Osteoblast (primary cell): ENCODE data around the gene C17orf50. TPM values are rescaled to one million over a fixed set of nuclear protein-coding genes. Genes with fewer than 3 reads are reported as not detected.

Source experiments
- DNase-seq: peaks from one replicate; pipeline ENCODE4 v3.0.0; 2011; ENCODE audit warnings: low spot score, mixed read lengths; ENCODE audit not compliant: insufficient read length; ENCODE audit errors: missing footprints
- H2AFZ ChIP-seq: 2 replicates; pipeline ENCODE4 v1.6.0; 2011; ENCODE audit warnings: mild to moderate bottlenecking, low read length
- H3K27ac ChIP-seq: 2 replicates; pipeline ENCODE4 v1.5.1; 2011; ENCODE audit warnings: mild to moderate bottlenecking, low read depth, low read length, moderate library complexity
- H3K27me3 ChIP-seq: 2 replicates; pipeline ENCODE4 v1.6.0; 2012; ENCODE audit warnings: mild to moderate bottlenecking, control low read depth, inconsistent platforms, low read length, moderate library complexity; ENCODE audit not compliant: insufficient read depth
- H3K36me3 ChIP-seq: 2 replicates; pipeline ENCODE4 v1.5.1; 2011; ENCODE audit warnings: mild to moderate bottlenecking, low read length, control low read depth, moderate library complexity; ENCODE audit not compliant: insufficient read depth
- H3K4me1 ChIP-seq: 2 replicates; pipeline ENCODE4 v1.5.1; 2011; ENCODE audit warnings: mild to moderate bottlenecking, low read length, control low read depth, moderate library complexity; ENCODE audit not compliant: insufficient read depth
- H3K4me2 ChIP-seq: 2 replicates; pipeline ENCODE4 v1.6.0; 2011; ENCODE audit warnings: mild to moderate bottlenecking, low read length; ENCODE audit not compliant: insufficient read depth
- H3K4me3 ChIP-seq: fragments of 200-600 bp; sonication (generic); 3 replicates; pipeline ENCODE4 v1.5.1; 2012; ENCODE audit warnings: mild to moderate bottlenecking, low read length, inconsistent platforms; ENCODE audit not compliant: insufficient read depth
- H3K79me2 ChIP-seq: 2 replicates; pipeline ENCODE4 v1.6.0; 2012; ENCODE audit warnings: mild to moderate bottlenecking, low read length, control low read depth, inconsistent platforms; ENCODE audit not compliant: insufficient read depth
- H3K9me3 ChIP-seq: 2 replicates; pipeline ENCODE4 v1.5.1; 2011; ENCODE audit warnings: low read depth, low read length, control low read depth
- H4K20me1 ChIP-seq: 2 replicates; pipeline ENCODE4 v1.6.0; 2012; ENCODE audit warnings: mild to moderate bottlenecking, low read length, control low read depth; ENCODE audit not compliant: insufficient read depth
- CTCF ChIP-seq: IDR thresholded peaks from 2 replicates; pipeline ENCODE4 v1.5.1; 2011; ENCODE audit warnings: mild to moderate bottlenecking, low read depth, low read length, moderate library complexity; ENCODE audit errors: extremely low read depth
- total RNA-seq: library from RNA; depleted of rRNA; stranded (reverse); fragments of >200 nt; gene quantifications from 2 replicates; pipeline ENCODE4 v1.2.3, GENCODE V29; 2012

C17orf50 gene
- total RNA-seq, 1 donor, result not detected

- no peak for TF ChIP-seq CTCF
- H3K4me3 ChIP-seq, result no peak overlapping the region
- no peaks in the 10 kb centered on the region for H3K9me3 ChIP-seq
- H3K27me3 ChIP-seq, result no peaks in the 10 kb centered on the region
- no peak overlapping the region for H2AFZ ChIP-seq
- H3K79me2 ChIP-seq, result no peaks in the 10 kb centered on the region
- no peaks in the 10 kb centered on the region for H4K20me1 ChIP-seq
- H3K4me2 ChIP-seq, result no peak overlapping the region
- no peak overlapping the region for H3K27ac ChIP-seq
- peaks cover 17% of the 10 kb centered on the region for H3K36me3 ChIP-seq
- no peak for DNase-seq
- peaks cover 24% of the 10 kb centered on the region for H3K4me1 ChIP-seq
Observed at GRCh38 chr17:35723735-35724134, 37.0 kb upstream of the C17orf50 start.

GRCh38 chr17:35725058-35725457, 35.6 kb upstream of the C17orf50 start:
- Histone ChIP-seq H3K27ac (no peak overlapping the region), H3K27me3 (no peaks in the 10 kb centered on the region), H3K4me3 (no peak overlapping the region), H3K4me2 (no peak overlapping the region), H3K4me1 (peaks cover 24% of the 10 kb centered on the region), H3K79me2 (no peaks in the 10 kb centered on the region), H4K20me1 (no peaks in the 10 kb centered on the region), H3K36me3 (peaks cover 15% of the 10 kb centered on the region), H3K9me3 (no peaks in the 10 kb centered on the region), H2AFZ (no peak overlapping the region)
- no peak for DNase-seq
- no peak for TF ChIP-seq CTCF

GRCh38 chr17:35725802-35726126, 34.9 kb upstream of the C17orf50 start:
- Histone ChIP-seq H3K9me3 (no peaks in the 10 kb centered on the region), H3K27me3 (no peaks in the 10 kb centered on the region), H4K20me1 (no peaks in the 10 kb centered on the region), H3K27ac (peak overlapping the region; percentile 87), H3K4me2 (peak overlapping the region; percentile 29), H2AFZ (no peak overlapping the region), H3K36me3 (peaks cover 14% of the 10 kb centered on the region), H3K4me1 (peaks cover 24% of the 10 kb centered on the region), H3K4me3 (no peak overlapping the region), H3K79me2 (no peaks in the 10 kb centered on the region)
- peak; percentile 32 for DNase-seq
- no peak for TF ChIP-seq CTCF

GRCh38 chr17:35726127-35726952, 34.3 kb upstream of the C17orf50 start:
- Histone ChIP-seq H3K4me3 (peak overlapping the region; percentile 3), H3K4me2 (peak overlapping the region; percentile 44), H3K4me1 (peaks cover 29% of the 10 kb centered on the region), H3K79me2 (no peaks in the 10 kb centered on the region), H4K20me1 (no peaks in the 10 kb centered on the region), H2AFZ (no peak overlapping the region), H3K9me3 (no peaks in the 10 kb centered on the region), H3K27ac (peak overlapping the region; percentile 87), H3K27me3 (no peaks in the 10 kb centered on the region), H3K36me3 (peaks cover 14% of the 10 kb centered on the region)
- no peak for TF ChIP-seq CTCF
- DNase-seq, result peak; percentile 97
